GM12872 (cell line): ENCODE data around the gene TENM3.

ENCODE experiments used
- CTCF ChIP-seq: IDR thresholded peaks from 3 replicates; pipeline ENCODE4 v1.5.1; 2011; ENCODE audit warnings: low read depth, mild to moderate bottlenecking, low read length, moderate library complexity; ENCODE audit not compliant: insufficient read depth

TENM3 gene

DNA sequence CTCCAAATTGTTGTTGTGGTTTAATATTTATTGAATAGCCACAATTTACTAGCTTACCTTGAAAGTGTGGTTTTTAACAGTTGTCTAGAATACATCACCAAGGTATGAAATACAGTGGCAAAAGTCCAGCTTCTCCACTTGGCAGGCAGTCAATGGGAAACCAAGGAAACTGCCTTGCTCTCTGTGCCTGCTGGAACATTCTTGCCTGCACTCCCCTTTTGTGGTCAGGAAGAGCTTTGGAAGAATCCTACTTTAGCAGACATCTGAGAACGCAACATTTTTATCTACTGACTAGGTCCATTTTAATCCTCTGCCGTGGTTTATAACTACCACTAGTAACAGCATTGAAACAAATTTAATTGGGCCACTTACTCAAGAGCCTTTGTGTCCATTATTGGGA lies 64.5 kb downstream of the TENM3 start:
- no peak for TF ChIP-seq CTCF

- no peak for TF ChIP-seq CTCF
These were observed 66.7 kb downstream of the TENM3 start for GRCh38 chr4:182309877-182310276.

DNA sequence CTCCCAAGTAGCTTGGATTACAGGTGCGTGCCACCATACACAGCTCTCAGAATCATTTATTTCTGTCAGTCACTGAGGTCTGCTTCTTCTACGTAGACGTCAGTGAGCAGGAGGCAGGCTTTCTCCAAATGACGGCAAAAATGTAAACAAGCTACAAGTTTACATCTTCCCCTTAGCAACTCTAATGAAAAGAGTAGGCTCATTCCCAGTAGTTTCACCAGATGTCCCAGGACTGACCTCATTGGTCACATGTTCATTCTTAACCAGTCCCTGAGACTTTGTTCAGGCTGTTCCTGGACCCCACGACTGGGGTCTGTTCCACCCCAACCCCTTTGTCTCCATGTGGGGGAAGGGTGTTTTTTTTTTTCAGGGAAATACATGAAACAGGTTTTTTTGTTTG lies 67.1 kb downstream of the TENM3 start:
- no peak for TF ChIP-seq CTCF

GRCh38 chr4:182310962-182311361 lies 67.8 kb downstream of the TENM3 start:
- no peak for TF ChIP-seq CTCF

DNA sequence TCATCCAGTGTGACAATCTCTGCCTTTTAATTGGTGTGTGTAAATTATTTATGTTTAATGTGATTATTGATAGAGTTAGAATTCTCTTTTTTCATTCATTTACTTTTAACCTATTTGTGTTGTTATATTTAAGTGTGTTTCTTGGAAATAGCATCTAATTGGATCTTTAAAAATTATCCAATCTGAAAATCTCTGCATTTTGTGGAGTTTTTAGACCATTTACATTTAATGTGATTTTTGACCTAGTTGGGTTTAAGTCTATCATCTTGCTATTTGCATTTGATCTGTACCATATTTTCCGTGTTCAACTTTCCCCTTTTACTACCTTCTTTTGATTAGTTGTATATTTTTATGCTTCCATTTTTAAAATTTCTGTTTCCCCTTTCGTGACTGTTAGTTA lies 71.3 kb downstream of the TENM3 start:
- no peak for TF ChIP-seq CTCF

DNA sequence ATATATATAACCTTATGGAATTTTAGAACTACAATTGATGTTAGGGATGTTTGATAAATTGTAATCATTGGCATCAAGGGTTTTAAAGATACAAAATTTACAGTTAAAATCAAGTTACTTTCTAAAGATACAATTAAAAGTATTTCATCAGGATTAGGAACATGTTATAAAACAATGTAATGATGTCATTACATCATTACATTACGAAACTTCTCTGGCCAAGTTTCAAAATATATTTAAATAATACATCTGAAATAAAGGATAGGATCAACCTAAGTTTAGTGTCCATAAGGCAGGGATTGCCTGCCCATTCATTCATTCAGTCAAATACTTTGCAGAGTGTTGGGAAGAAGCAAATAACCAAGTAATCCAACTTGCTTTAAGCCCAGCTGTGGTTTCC lies 75.1 kb downstream of the TENM3 start:
- TF ChIP-seq CTCF: no peak

DNA sequence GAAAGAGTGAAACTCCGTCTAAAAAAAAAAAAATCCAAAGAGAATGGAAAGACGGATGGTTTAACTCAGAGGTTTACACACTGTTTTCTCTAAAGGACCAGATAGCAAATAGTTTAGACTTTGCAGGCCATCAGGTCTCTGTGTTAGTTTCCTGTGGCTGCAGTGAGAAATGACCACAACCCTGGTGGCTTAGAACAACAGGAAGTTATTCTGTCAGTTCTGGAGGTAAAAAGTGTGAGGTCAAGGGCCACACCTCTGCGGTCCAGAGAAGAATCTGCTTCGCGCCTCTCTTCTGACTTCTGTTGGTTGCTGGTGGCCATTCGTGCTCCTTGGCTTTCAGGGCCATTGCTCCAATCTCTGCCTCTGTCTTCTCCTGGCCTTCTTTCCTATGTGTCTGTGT lies 76.9 kb downstream of the TENM3 start:
- TF ChIP-seq CTCF: no peak

- no peak for TF ChIP-seq CTCF
These were observed 77.4 kb downstream of the TENM3 start for GRCh38 chr4:182320580-182320979.
